ENCODE measurements around the gene GRM7. TPM values are rescaled to one million over a fixed set of nuclear protein-coding genes. Genes with fewer than 3 reads are reported as not detected.

The GRM7 gene
- total and polyA plus RNA-seq, 4 donors = 0.08 to 0.33 TPM; not detected in 2

DNA sequence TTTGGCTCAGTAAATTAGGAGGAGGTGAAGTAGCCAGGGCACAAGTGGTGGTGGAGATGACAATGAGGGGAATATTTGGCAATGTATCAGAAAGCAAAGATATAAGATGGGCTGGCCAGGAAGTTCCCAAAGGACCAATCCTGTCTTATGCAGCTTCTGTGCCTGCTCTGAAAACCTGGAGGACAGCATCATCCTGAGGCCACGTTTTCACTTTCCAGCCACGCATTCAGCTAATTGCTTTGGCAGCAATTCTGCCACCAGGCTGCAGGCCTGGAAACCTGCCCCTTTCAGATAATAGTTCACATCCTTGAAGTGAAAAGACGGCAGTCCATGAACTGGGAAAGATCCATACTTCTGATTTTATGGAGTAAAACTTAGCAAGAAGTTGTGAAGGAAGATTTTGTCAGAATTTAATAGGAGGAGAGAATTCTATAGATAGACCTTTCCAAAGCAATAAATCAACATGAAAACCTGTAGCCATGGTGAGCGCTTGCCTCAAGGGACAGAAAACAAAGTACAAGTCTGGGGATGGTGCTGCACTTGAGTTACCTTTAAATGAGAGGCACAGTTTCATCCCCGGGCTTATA lies 682.5 kb downstream of the GRM7 start:
- Histone ChIP-seq H3K9ac (ENCODE audit: low read depth in 1 of 2, low read length in 2 of 2) (no peak overlapping the region), H3K27ac (ENCODE audit: low read depth in 1 of 2, low read length in 2 of 2) (no peak overlapping the region), H3K36me3 (ENCODE audit: control insufficient read depth in 4 of 4, insufficient read depth in 3 of 4, low read depth in 1 of 4, low read length in 3 of 4) (no peaks in the 10 kb centered on the region), H3K27me3 (ENCODE audit: control insufficient read depth in 4 of 4, insufficient read depth in 4 of 4, low read length in 3 of 4) (no peaks in the 10 kb centered on the region), H3K4me3 (ENCODE audit: low read depth in 1 of 3, low read length in 3 of 3) (no peak overlapping the region), H3K4me1 (ENCODE audit: control insufficient read depth in 4 of 4, insufficient read depth in 4 of 4, low read length in 3 of 4) (no peaks in the 10 kb centered on the region), H3K9me3 (ENCODE audit: control insufficient read depth in 4 of 4, low read length in 3 of 4) (no peaks in the 10 kb centered on the region)
- TF ChIP-seq, protein P1, sequence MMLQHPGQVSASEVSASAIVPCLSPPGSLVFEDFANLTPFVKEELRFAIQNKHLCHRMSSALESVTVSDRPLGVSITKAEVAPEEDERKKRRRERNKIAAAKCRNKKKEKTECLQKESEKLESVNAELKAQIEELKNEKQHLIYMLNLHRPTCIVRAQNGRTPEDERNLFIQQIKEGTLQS (IDR thresholded peaks at IDR 0.05) = no peak
- TF ChIP-seq NR2F2 (IDR thresholded peaks at IDR 0.05) (no peak), GABPA (IDR thresholded peaks at IDR 0.05 in 1 of 2, conservative IDR thresholded peaks at IDR 0.05 in 1 of 2) (no peak), HNF4A (conservative IDR thresholded peaks at IDR 0.05) (no peak), JUND (IDR thresholded peaks at IDR 0.05) (no peak), EGR1 (IDR thresholded peaks at IDR 0.05; ENCODE audit: low read depth in 2 of 2) (no peak), FOXA2 (IDR thresholded peaks at IDR 0.05) (no peak), TAF1 (conservative IDR thresholded peaks at IDR 0.05) (no peak), SP1 (IDR thresholded peaks at IDR 0.05) (no peak), RXRA (IDR thresholded peaks at IDR 0.05) (no peak), HNF4G (IDR thresholded peaks at IDR 0.05) (no peak), YY1 (IDR thresholded peaks at IDR 0.05) (no peak), RAD21 (IDR thresholded peaks at IDR 0.05) (no peak)
- TF ChIP-seq, protein P2, sequence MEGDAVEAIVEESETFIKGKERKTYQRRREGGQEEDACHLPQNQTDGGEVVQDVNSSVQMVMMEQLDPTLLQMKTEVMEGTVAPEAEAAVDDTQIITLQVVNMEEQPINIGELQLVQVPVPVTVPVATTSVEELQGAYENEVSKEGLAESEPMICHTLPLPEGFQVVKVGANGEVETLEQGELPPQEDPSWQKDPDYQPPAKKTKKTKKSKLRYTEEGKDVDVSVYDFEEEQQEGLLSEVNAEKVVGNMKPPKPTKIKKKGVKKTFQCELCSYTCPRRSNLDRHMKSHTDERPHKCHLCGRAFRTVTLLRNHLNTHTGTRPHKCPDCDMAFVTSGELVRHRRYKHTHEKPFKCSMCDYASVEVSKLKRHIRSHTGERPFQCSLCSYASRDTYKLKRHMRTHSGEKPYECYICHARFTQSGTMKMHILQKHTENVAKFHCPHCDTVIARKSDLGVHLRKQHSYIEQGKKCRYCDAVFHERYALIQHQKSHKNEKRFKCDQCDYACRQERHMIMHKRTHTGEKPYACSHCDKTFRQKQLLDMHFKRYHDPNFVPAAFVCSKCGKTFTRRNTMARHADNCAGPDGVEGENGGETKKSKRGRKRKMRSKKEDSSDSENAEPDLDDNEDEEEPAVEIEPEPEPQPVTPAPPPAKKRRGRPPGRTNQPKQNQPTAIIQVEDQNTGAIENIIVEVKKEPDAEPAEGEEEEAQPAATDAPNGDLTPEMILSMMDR (IDR thresholded peaks at IDR 0.05; ENCODE audit: low read depth, low read length, missing input control) = no peak
- TF ChIP-seq, protein P3, sequence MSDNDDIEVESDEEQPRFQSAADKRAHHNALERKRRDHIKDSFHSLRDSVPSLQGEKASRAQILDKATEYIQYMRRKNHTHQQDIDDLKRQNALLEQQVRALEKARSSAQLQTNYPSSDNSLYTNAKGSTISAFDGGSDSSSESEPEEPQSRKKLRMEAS (IDR thresholded peaks at IDR 0.05) = no peak
- TF ChIP-seq, protein P4, sequence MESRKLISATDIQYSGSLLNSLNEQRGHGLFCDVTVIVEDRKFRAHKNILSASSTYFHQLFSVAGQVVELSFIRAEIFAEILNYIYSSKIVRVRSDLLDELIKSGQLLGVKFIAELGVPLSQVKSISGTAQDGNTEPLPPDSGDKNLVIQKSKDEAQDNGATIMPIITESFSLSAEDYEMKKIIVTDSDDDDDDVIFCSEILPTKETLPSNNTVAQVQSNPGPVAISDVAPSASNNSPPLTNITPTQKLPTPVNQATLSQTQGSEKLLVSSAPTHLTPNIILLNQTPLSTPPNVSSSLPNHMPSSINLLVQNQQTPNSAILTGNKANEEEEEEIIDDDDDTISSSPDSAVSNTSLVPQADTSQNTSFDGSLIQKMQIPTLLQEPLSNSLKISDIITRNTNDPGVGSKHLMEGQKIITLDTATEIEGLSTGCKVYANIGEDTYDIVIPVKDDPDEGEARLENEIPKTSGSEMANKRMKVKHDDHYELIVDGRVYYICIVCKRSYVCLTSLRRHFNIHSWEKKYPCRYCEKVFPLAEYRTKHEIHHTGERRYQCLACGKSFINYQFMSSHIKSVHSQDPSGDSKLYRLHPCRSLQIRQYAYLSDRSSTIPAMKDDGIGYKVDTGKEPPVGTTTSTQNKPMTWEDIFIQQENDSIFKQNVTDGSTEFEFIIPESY (IDR thresholded peaks at IDR 0.05) = no peak
- TF ChIP-seq, protein P5, sequence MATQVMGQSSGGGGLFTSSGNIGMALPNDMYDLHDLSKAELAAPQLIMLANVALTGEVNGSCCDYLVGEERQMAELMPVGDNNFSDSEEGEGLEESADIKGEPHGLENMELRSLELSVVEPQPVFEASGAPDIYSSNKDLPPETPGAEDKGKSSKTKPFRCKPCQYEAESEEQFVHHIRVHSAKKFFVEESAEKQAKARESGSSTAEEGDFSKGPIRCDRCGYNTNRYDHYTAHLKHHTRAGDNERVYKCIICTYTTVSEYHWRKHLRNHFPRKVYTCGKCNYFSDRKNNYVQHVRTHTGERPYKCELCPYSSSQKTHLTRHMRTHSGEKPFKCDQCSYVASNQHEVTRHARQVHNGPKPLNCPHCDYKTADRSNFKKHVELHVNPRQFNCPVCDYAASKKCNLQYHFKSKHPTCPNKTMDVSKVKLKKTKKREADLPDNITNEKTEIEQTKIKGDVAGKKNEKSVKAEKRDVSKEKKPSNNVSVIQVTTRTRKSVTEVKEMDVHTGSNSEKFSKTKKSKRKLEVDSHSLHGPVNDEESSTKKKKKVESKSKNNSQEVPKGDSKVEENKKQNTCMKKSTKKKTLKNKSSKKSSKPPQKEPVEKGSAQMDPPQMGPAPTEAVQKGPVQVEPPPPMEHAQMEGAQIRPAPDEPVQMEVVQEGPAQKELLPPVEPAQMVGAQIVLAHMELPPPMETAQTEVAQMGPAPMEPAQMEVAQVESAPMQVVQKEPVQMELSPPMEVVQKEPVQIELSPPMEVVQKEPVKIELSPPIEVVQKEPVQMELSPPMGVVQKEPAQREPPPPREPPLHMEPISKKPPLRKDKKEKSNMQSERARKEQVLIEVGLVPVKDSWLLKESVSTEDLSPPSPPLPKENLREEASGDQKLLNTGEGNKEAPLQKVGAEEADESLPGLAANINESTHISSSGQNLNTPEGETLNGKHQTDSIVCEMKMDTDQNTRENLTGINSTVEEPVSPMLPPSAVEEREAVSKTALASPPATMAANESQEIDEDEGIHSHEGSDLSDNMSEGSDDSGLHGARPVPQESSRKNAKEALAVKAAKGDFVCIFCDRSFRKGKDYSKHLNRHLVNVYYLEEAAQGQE (IDR thresholded peaks at IDR 0.05) = no peak
- WGBS = 68% methylated on average over 5 of the region's 5 CpGs
- DNase-seq (ENCODE audit: low spot score) = no peak

Data from liver (tissue), 9 donors.